SK-N-MC (cell line): Measurements from ENCODE around the gene CEP85.

Source experiments
- EZH2 ChIP-seq: fragments of 200-600 bp; sonication (generic); IDR thresholded peaks from one replicate; pipeline ENCODE4 v1.6.1; 2017; ENCODE audit warnings: antibody characterized with exemption
- FOXP2 ChIP-seq: optimal IDR thresholded peaks from 2 replicates; pipeline ENCODE3; 2011; ENCODE audit warnings: mild to moderate bottlenecking, moderate library complexity; ENCODE audit not compliant: insufficient read depth; ENCODE audit errors: extremely low read length, control extremely low read depth
- POLR2AphosphoS5 ChIP-seq: IDR thresholded peaks from 2 replicates; pipeline ENCODE4 v1.6.1; 2012; ENCODE audit warnings: mild to moderate bottlenecking, low read depth, low read length, borderline replicate concordance

DNA sequence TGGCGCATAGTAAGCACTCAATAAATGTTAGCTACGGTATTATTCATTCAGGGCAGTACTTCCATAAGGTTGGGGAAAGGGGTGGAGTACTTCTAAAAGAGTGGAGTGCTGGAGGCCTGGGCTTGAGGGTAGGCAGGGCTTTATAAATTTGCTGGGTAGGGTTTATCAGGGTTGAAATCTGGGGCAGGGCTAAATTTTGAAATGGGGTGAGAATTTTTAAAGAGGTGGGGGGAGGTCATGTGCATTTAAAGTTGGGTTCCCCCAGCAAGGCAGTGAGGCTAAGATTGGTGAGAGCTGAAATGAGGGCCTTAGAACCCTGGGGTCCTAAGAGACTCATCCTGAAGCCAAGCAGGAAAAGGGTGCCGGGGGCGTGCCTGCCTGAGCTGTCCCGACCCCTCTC lies 33.6 kb upstream of the CEP85 start:
- TF ChIP-seq POLR2AphosphoS5 = no peak
- TF ChIP-seq EZH2 = no peak
- no peak for TF ChIP-seq FOXP2
